NCI-H1436 (cell line): ENCODE data around the gene SPATA16.
"Not testable (repeated sequence)": the region's sequence is repeated elsewhere in the genome, so short reads cannot be mapped to it uniquely, and the experiment has no call there.

Source experiments
- DNase-seq: peaks from one replicate; lab custom pipeline; 2025; lab: John Stamatoyannopoulos, UW

The SPATA16 gene

GRCh38 chr3:173140986-173141385 is at the start of gene SPATA16:
SPATA16 (minus strand) TSS chr3:173141235; CDS start chr3:173117731, 23,504 bp downstream.
- DNase-seq, result no peak

DNA sequence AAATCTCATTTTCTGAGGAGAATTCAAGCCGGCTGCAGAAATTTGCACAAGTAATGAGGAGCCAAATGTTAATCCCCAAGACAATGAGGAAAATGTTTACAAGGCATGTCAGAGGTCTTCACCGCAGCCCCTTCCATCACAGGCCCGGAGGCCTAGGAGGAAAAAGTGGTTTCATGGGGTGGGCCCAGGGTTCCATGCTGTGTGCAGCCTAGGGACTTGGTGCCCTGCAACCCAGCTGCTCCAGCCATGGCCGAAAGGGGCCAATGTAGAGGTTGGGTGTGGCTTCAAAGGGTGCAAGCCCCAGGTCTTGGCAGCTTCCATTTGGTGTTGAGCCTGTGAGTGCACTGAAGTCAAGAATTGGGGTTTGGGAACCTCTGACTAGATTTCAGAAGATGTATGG is 42.0 kb upstream of the SPATA16 start:
- DNase-seq, result not testable (repeated sequence)

GRCh38 chr3:173173652-173174051 is 32.6 kb upstream of the SPATA16 start:
- no peak for DNase-seq

GRCh38 chr3:173159139-173159538 is 18.1 kb upstream of the SPATA16 start:
- not testable (repeated sequence) for DNase-seq

DNA sequence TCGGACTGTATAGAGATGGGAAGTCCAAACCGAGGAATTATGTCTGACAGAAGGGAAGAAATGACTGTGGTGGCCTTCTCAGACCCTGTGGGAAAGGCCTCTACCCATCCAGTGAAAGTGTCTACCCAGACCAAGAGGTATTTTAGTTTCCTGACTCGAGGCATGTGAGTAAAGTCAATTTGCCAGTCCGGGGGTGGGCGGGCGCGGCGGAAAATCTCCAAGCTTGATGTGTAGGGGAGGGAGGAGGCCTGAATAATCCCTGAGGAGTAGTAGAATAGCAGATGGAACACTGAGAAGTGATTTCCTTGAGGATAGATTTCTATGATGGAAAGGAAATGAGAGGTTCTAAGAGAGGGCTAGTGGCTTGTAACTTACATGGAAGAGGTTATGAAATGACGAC is 15.5 kb upstream of the SPATA16 start:
- DNase-seq, result not testable (repeated sequence)

- no peak for DNase-seq
Measured at GRCh38 chr3:173153631-173154030, 12.6 kb upstream of the SPATA16 start.

GRCh38 chr3:173139420-173139819 is 1.6 kb downstream of the SPATA16 start:
- DNase-seq, result no peak

DNA sequence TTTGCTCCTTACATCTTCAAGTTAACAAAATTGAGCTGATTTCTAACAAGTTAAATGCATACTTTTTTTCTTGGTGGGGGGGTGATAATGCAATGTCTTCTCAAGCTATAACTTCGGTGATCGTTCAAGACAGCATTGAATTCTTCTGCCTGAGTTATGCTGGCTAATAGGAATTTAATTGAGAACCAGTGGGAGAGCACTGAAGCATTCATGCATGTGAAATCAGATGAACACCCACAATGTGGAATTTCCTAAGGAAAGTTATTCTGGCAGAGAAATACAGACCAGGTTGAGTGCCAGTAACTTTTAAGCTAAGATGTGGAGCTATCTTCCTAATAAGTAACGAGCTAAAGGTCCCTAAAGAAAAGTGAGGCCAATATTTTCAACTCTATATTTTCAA is 3.0 kb downstream of the SPATA16 start:
- DNase-seq, result no peak

DNA sequence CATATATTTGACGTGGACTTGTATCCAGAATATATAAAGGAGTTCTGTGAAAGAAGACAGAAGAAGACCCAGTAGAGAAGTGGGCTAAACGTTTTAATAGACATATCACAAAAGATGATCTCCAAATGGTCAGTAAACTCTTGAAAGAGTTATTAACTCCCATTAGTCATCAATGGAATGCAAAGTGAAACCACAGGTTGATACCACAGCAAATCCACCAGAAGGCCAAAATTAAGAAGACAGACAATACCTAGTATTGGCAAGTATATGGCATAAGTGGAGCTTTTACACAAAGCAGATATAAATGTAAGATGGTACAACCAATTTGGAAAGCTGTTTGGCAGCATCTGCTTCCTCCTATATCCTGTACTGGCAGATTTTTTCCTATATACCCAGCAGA is 6.0 kb downstream of the SPATA16 start:
- DNase-seq, result no peak

DNA sequence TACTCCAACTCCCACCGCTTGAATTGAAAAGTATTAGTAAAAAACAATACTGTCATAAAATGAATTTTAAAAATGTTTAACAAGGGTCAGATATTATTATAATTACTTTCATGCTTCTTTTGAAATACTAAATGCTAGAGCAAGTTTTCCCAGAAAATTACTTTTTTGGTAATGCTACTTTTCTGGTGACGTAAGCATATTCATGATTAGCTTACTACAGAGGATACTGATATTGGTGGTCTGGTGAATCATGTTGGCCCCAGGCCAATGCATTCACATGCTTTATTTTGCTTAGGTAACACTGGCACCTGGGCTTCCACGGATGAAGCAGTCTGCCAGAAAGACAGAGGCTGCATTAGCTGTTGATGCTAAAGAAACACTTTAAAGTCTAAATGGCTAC is 12.4 kb downstream of the SPATA16 start:
- DNase-seq, result no peak

DNA sequence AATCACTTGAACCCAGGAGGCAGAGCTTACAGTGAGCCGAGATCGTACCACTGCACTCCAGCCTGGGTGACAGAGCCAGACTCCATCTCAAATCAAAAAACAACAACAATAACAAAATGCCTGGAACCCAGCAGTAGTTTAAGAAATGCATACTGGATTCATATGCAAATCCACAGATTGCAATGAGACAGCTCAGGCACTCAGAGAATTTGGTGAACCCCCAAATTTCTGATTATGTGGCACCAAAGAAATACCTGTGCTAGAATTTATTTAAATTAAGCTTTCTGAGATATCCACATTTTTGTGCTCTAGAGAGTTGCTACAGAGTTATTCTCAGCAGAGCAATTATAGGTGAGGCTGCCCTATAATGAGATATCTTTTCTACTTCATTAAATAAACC is 29.7 kb downstream of the SPATA16 start:
- no peak for DNase-seq

DNA sequence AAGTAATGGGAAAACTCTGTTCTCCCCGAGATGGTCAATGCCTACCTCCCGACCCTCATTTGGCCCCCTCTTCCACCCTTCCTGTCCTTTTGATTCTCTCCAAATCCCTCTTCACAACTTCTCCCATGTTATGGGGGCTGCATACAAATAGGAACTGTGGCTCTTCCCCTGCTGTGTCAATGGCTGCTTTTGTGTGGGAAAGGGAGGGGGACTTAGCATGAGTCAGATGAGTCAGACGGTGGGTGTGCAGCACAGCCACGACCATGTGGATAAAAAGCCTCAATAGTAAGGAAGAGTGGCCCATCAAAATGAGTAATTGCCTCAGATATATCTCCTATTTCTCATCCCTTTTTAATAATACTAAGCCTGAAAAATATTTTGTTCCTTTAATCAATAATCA is 31.9 kb downstream of the SPATA16 start:
- no peak for DNase-seq

GRCh38 chr3:173103469-173103868 is 37.6 kb downstream of the SPATA16 start:
- DNase-seq, result no peak

DNA sequence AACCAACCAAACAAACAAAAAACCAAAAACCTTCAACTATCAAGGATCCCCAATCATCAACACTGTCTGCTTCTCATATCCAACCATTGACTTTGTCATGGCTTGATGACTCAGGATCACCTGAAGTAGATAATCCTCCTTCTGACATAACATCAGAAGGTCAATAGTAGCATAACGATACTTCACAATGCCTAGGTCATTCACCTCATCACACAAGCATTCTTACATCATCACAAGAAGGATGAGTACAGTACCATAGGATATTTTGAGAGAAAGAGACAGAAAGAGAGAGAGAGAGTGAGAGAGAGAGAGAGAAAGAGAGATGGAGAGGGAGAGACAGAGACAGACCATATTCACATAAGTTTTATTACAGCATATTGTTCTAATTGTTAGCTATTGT is 42.1 kb downstream of the SPATA16 start:
- no peak for DNase-seq

DNA sequence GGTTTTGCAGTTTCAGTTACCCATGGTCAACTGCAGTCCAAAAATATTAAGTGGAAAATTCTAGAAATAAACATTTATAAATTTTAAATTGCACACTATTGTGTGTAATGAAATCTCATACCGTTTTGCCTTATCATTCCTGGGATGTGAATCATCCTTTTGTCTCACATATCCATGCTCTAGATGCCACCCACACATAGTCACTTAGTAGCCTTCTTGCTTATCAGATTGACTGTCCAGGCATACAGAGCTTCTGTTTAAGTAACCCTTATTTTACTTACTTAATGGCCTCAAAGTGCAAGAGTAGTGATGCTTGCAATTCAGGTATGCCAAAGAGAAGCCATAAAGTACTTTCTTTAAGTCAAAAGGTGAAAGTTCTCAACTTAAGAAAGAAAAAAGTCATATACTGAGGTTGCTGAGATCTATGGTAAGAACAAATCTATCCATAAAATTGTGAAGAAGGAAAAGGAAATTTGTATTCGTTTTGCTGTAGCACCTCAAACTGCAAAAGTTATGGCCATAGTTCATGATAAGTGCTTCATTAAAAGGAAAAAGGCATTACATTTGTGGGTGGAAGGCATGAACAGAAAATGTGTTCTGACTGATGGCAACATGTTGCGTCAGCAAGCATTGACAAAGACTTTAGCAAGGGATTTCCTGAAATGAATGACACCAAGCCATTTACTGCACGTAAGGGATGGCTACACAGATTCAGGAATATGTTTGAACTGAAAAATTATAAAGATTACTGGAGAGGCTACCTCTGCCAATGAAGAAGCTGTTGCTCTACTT is 43.8 kb downstream of the SPATA16 start:
- no peak for DNase-seq

GRCh38 chr3:173096140-173096539 is 44.9 kb downstream of the SPATA16 start:
- no peak for DNase-seq

GRCh38 chr3:173092038-173092437 is 49.0 kb downstream of the SPATA16 start:
- no peak for DNase-seq

GRCh38 chr3:173090492-173090891 is 50.5 kb downstream of the SPATA16 start:
- no peak for DNase-seq

- no peak for DNase-seq
Measured at GRCh38 chr3:173089283-173089682, 51.8 kb downstream of the SPATA16 start.

DNA sequence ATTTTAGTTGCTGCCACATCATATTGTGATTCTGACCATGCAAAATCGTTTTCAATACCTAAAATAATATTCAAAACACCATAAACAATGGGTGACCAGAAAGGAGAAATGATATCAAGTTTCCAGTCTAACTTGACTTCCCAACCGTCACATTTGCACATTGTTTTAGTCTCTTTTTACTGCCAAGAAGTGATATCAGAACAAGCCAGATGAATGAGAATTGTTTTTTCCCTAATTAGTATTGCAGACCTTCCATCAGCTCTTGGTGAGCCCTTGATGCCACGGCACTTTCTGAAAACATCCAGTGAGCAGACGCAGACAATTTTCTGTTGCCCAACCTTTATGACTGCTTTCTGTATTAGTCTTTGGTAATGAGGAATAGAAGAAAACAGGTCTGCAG is 62.5 kb downstream of the SPATA16 start:
- no peak for DNase-seq

DNA sequence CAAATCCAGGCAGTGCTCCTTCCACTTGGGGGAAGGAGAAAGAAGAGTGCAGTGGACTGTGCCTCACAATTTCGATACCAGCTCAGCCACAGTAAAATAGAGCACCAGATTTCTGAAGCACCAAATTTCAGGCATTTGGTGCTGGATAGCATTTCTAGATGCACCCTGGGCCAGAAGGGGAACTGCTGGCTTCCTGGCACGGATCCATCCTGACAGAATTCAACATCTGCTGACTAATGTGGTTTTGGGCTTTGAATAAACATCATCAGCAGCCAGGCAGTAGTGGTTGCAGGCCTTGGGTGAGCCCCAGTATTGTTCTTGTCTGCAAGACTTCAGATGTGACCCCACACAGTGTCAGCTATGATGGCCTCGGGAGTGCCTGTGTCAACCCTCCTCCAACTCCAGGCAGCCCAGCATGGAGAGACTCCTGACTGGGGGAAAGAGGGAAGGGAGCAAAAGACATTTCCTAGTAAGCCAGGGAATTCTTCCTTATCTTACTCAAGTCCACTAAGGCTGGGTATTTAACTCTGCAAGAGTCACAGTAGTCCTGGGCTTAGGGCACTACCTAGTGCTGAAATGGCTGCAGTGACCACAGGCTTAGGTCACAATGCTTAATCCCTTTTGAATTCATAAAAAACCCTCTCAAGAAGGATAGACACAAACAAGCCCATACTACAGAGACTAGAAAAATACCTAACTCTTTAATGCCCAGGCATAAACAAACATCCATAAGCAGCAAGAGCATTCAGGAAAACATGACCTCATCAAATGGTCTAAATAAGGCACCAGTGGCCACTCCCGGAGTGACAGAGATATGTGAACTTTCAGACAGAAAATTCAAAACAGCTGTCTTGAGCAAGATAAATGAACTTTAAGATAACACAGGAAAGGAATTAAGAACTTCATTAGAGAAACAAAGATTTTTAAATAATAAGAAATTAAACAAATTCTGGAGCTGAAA is 74.7 kb downstream of the SPATA16 start:
- DNase-seq, result no peak

GRCh38 chr3:173065543-173065981 is 75.5 kb downstream of the SPATA16 start:
- no peak for DNase-seq

DNA sequence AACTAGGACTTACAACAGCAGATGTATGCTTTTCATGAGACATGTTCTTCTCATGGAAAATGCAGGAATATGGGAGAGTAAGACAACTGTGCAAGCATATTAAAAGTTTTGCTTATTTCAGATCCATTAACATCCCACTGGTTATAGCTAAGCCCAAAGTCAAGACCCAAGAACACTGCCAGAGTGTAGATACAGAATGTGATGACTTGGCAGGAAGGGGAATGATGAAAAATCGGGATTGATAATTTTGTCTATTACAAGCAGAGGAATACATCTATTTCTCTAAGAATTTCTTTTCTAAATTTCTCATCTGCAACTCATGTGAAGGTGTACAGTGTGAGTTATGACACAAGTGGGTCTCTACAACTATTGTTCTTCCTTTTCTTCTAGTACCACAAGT is 76.4 kb downstream of the SPATA16 start:
- no peak for DNase-seq
